Activated CD4-positive, alpha-beta memory T cell treated with anti-CD3 and anti-CD28 coated beads for 36 hours (primary cell): ENCODE measurements around the gene ENOSF1. TPM values are rescaled to one million over a fixed set of nuclear protein-coding genes. Genes with fewer than 3 reads are reported as not detected.

Source experiments
- CTCF ChIA-PET: fragments of 350-600 bp; sonication (Branson Sonifier 250); formaldehyde crosslinking; loops from one replicate; lab custom pipeline; 2021; ENCODE audit warnings: antibody characterized with exemption, inconsistent platforms; lab: Charles Lee
- POLR2A ChIA-PET: fragments of 350-600 bp; sonication (Branson Sonifier 250); formaldehyde crosslinking; loops from one replicate; lab custom pipeline; 2021; ENCODE audit warnings: antibody characterized with exemption; lab: Charles Lee
- DNase-seq: peaks from one replicate; pipeline ENCODE4 v3.0.0-alpha.2; 2020
- H3K27ac Mint-ChIP-seq: one replicate; pipeline ENCODE4 v1.8.0; 2021; ENCODE audit warnings: mixed read lengths
- H3K27me3 Mint-ChIP-seq: one replicate; pipeline ENCODE4 v1.8.0; 2021; ENCODE audit warnings: mixed read lengths
- H3K36me3 Mint-ChIP-seq: one replicate; pipeline ENCODE4 v1.8.0; 2021; ENCODE audit warnings: mixed read lengths
- H3K4me1 Mint-ChIP-seq: one replicate; pipeline ENCODE4 v1.8.0; 2021; ENCODE audit warnings: low read depth, mixed read lengths
- H3K4me3 Mint-ChIP-seq: one replicate; pipeline ENCODE4 v1.8.0; 2021; ENCODE audit warnings: mild to moderate bottlenecking, mixed read lengths
- H3K9me3 Mint-ChIP-seq: one replicate; pipeline ENCODE4 v1.8.0; 2021; ENCODE audit warnings: mixed read lengths
- intact Hi-C: fragments of 100-400 bp; cut with micrococcal nuclease; formaldehyde crosslinking; loops from one replicate; pipeline ENCODE4 v1.15.1; 2023
- total RNA-seq, 2 experiments: library from RNA; stranded (reverse); gene quantifications; one replicate each; pipeline ENCODE4 v1.2.3, GENCODE V29; 2021

The ENOSF1 gene
- total RNA-seq, 2 experiments from 2014 or later = 59.1 to 61.2 TPM

- intact Hi-C loops = no loop called here
- ChIA-PET POLR2A (no interaction called here), CTCF (interaction anchor here (0.9 kb wide), 1 partner anchor 10 kb away, joined by 3 read pairs; no protein-coding TSS in a partner anchor)
- H3K27ac Mint-ChIP-seq = no peak overlapping the region
- H3K4me3 Mint-ChIP-seq = no peak overlapping the region
- H3K36me3 Mint-ChIP-seq = peaks cover 44% of the 10 kb centered on the region
- peaks cover 42% of the 10 kb centered on the region for H3K4me1 Mint-ChIP-seq
- no peak for DNase-seq
- H3K27me3 Mint-ChIP-seq = no peaks in the 10 kb centered on the region
- H3K9me3 Mint-ChIP-seq = no peaks in the 10 kb centered on the region
These were observed 6.0 kb downstream of the ENOSF1 start for GRCh38 chr18:706405-706804.

DNA sequence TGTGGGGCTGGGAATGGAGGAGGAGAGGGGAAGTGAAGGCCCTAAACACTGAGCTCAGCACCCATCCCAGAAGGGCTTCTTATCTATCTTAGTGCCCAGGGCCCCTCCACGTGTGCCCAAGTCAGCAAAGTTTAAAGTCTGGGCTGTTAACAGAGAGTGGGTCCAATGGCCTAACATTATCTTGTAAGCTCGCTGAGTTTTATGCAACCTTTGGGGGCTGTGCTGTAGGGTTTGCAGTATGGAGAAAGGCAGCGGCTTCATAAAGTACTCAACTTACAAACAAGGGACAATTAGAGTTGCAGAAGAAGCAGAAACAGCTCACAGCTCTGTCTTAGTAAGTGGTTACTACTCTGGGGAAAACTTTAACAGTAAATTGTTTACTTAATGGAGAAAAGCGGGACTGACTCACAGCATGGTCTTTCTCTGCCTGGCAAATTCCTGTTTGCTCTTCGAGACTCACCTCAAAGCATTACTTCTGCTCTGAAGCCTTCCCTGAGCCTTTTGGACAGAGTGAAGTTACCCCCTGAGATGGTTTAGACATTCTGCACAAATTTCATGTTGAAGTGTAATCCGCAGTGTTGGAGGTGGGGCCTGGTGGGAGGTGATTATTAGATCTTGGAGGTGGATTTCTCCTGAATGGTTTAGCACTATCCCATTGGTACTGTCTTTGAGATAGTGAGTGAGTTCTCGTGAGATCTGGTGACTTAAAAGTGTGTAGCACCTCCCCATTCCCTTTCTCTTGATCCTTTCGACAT, 9.0 kb downstream of the ENOSF1 start:
- CTCF ChIA-PET = interaction anchor here (0.8 to 2.2 kb wide), 3 partner anchors 9 to 136 kb away, joined by 3 to 7 read pairs (median 6); partner anchors contain the start of gene ENOSF1
- intact Hi-C loops = loop anchor here (1.0 kb wide), 1 partner anchor 8 kb away; no protein-coding TSS in a partner anchor
- POLR2A ChIA-PET = interaction anchor here (0.8 to 1.7 kb wide), 2 partner anchors 9 to 109 kb away, joined by 3 to 5 read pairs; partner anchors contain the start of gene ENOSF1
- no peak overlapping the region for H3K4me3 Mint-ChIP-seq
- peaks cover 35% of the 10 kb centered on the region for H3K36me3 Mint-ChIP-seq
- peak overlapping the region; percentile 44 for H3K27ac Mint-ChIP-seq
- H3K9me3 Mint-ChIP-seq = no peaks in the 10 kb centered on the region
- no peaks in the 10 kb centered on the region for H3K27me3 Mint-ChIP-seq
- no peak for DNase-seq
- peaks cover 18% of the 10 kb centered on the region for H3K4me1 Mint-ChIP-seq

DNA sequence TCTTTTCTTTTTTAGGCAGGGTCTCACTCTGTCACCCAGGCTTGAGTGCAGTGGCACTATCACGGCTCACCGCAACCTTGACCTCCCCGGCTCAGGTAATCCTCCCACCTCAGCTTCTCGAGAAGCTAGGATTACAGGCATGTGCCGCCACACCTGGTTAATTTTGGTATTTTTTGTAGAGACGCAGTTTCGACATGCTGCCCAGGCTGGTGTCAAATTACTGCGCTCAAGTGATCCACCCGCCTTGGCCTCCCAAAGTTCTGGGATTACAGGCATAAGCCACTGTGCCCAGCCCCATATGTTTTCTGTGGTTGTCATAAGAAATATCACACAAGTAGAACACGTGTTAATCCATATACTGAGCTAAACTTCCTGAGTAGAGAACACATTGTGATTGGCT, 14.6 kb downstream of the ENOSF1 start:
- intact Hi-C loops = no loop called here
- Mint-ChIP-seq H3K36me3 (peaks cover 20% of the 10 kb centered on the region), H3K9me3 (no peaks in the 10 kb centered on the region), H3K4me3 (no peak overlapping the region), H3K27ac (no peak overlapping the region), H3K4me1 (peaks cover 2% of the 10 kb centered on the region), H3K27me3 (no peaks in the 10 kb centered on the region)
- ChIA-PET CTCF (no interaction called here), POLR2A (no interaction called here)
- DNase-seq = no peak

DNA sequence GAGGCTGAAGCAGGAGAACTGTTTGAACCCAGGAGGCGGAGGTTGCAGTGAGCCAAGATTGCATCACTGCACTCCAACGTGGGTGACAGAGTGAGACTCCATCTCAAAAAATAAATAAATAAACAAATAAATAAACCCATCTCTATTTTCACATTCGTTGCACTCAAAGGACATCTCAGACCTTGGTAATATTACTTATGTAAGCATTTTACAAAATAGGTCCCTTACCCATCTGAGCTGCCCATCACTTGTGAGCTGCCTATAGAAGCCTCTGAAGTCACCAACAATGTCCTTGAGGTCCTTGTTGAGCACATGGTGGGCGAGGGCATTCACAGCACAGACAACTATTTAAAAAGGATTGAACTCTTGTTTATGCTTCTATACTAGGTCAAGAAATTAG, 15.4 kb downstream of the ENOSF1 start:
- no peak overlapping the region for H3K27ac Mint-ChIP-seq
- H3K27me3 Mint-ChIP-seq = no peaks in the 10 kb centered on the region
- ChIA-PET POLR2A (interaction anchor here (0.6 kb wide), 1 partner anchor 201 kb away, joined by 5 read pairs; no protein-coding TSS in a partner anchor), CTCF (interaction anchor here (0.8 to 0.9 kb wide), 2 partner anchors 10 to 16 kb away, joined by 3 read pairs; partner anchors contain the start of gene ENOSF1)
- intact Hi-C loops = no loop called here
- H3K4me3 Mint-ChIP-seq = no peak overlapping the region
- H3K4me1 Mint-ChIP-seq = no peaks in the 10 kb centered on the region
- DNase-seq = no peak
- no peaks in the 10 kb centered on the region for H3K9me3 Mint-ChIP-seq
- peaks cover 23% of the 10 kb centered on the region for H3K36me3 Mint-ChIP-seq

DNA sequence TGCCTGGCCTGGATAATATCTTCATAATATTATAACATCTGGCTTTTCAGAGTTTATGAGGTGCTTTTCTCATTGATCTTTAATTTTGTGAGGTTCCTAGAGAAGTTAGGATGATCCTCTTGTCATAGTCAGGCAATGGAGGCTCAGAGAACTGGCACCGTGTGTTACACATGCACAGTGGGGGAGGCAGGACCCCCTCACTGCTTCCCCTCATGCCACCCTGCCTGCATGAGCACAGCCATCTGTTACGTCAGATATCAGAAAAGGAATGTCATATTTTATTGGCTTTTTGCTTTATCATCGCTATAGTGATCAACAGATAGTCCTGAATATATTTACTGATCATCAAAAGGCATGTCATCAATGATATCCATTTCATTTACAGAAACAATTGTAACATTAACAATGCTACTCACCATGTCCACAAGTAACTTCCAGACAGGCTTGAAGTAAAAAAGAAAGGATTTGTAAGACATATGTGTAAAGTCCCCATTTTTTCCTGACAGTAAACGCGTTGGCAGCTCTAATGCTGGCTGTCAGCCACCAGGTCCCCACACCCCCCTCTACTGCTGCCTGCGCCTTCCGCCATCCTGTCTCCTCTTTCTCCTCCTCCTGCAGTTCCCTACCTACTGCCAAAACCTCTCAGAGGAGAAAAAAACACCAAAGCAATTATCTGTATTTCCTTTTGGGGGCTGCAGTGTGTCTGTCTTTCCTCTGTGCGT, 18.8 kb downstream of the ENOSF1 start:
- Mint-ChIP-seq H3K9me3 (no peaks in the 10 kb centered on the region), H3K27ac (no peak overlapping the region), H3K4me3 (no peak overlapping the region), H3K36me3 (peaks cover 25% of the 10 kb centered on the region), H3K4me1 (no peaks in the 10 kb centered on the region), H3K27me3 (no peaks in the 10 kb centered on the region)
- intact Hi-C loops = no loop called here
- CTCF ChIA-PET = interaction anchor here (1.1 kb wide), 1 partner anchor 70 kb away, joined by 3 read pairs; no protein-coding TSS in a partner anchor
- no peak for DNase-seq
- POLR2A ChIA-PET = no interaction called here

DNA sequence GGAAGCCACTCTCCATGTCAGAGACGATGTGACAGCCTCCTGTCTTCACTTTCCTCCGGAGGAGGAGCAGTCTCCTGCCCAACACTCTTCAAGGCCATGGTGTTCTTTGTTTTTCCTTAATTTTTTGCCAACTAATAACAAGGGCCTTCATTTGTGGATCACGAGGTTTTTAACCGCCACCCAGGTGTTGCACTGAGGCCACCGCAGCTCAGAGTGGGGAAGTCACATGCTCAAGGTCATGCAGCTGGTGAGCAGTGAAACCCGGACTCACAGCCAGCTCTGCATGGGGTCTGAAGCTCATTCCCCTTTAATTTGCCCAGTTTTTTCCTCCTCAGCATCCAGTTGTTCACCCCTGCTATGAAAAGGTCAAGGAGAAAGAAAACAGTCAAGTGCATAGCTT, 19.6 kb downstream of the ENOSF1 start:
- ChIA-PET POLR2A (no interaction called here), CTCF (interaction anchor here (1.1 kb wide), 1 partner anchor 69 kb away, joined by 3 read pairs; no protein-coding TSS in a partner anchor)
- H3K27ac Mint-ChIP-seq = no peak overlapping the region
- intact Hi-C loops = no loop called here
- no peaks in the 10 kb centered on the region for H3K27me3 Mint-ChIP-seq
- H3K4me1 Mint-ChIP-seq = no peaks in the 10 kb centered on the region
- H3K9me3 Mint-ChIP-seq = no peaks in the 10 kb centered on the region
- peaks cover 28% of the 10 kb centered on the region for H3K36me3 Mint-ChIP-seq
- no peak for DNase-seq
- no peak overlapping the region for H3K4me3 Mint-ChIP-seq

DNA sequence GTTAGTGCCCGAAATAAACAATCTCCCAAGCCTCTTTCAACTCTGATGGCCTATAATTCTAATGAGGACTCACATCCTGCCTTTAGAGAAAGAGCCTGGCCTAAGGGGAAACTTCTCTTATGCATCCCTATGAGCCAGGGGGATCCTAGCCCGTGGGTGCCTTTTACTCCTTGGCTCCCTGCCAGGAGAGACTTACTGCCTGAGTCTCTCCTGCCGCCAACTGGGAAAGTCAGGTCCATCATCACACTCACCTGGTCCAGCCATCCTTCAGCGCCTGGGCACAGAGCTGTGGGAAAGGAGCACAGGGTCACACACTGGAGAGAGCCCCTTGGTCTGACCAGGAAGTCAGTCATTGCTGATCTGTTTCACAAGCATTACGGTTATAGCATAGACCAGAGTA, 24.1 kb downstream of the ENOSF1 start:
- POLR2A ChIA-PET = no interaction called here
- Mint-ChIP-seq H3K27me3 (no peaks in the 10 kb centered on the region), H3K9me3 (no peaks in the 10 kb centered on the region), H3K4me3 (no peak overlapping the region), H3K36me3 (peaks cover 42% of the 10 kb centered on the region), H3K4me1 (no peaks in the 10 kb centered on the region), H3K27ac (no peak overlapping the region)
- DNase-seq = no peak
- CTCF ChIA-PET = no interaction called here
- intact Hi-C loops = no loop called here

DNA sequence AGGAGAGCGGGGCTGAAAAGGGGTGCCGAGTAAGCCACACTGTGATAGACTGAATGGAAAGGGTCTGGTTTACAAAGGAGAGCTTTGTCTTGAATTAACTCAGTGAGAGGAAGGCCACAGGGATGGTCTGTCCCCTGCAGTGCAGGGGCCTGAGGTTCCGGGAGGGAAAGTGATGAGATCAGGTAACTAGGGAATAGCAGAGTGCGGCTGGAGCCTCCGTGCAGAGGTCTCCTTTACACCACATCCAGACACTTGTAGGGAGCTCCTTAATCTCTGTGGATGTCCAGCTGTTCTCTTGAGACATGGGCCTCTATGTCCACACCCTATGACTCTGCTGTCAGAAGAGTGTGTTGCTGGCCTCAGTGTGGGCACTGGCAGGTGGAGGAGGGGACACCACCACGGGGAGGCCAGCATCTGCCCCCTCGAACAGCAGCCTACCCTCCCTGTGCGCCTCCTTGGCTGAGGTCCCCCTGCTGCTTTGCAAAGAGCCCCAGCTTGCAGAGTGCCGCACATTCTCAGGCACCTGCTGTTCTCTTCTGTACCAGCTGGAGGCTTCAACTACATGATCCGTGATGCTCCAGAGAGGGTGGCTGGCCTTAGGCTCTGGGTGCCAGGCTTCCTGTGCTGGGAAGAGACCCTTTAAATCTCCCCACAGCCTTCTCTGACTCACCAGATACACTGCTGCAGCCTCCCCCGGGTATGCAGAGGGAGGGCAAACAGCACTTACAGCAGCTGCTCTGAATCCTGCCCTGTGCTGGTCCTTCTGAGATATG, 25.9 kb downstream of the ENOSF1 start:
- H3K36me3 Mint-ChIP-seq = peaks cover 45% of the 10 kb centered on the region
- ChIA-PET CTCF (no interaction called here), POLR2A (no interaction called here)
- H3K9me3 Mint-ChIP-seq = no peaks in the 10 kb centered on the region
- no peak for DNase-seq
- intact Hi-C loops = no loop called here
- H3K27ac Mint-ChIP-seq = no peak overlapping the region
- no peaks in the 10 kb centered on the region for H3K27me3 Mint-ChIP-seq
- peaks cover 13% of the 10 kb centered on the region for H3K4me1 Mint-ChIP-seq
- no peak overlapping the region for H3K4me3 Mint-ChIP-seq

- POLR2A ChIA-PET = interaction anchor here (1.2 to 1.4 kb wide), 2 partner anchors 18 to 27 kb away, joined by 3 to 6 read pairs; partner anchors contain the start of gene ENOSF1
- no peak for DNase-seq
- Mint-ChIP-seq H3K27me3 (no peaks in the 10 kb centered on the region), H3K4me3 (no peak overlapping the region), H3K4me1 (peaks cover 15% of the 10 kb centered on the region), H3K27ac (no peak overlapping the region), H3K9me3 (no peaks in the 10 kb centered on the region), H3K36me3 (peaks cover 47% of the 10 kb centered on the region)
- intact Hi-C loops = no loop called here
- CTCF ChIA-PET = interaction anchor here (0.7 to 1.0 kb wide), 2 partner anchors 15 to 145 kb away, joined by 3 read pairs; no protein-coding TSS in a partner anchor
These were observed 27.0 kb downstream of the ENOSF1 start for GRCh38 chr18:685438-685837.

DNA sequence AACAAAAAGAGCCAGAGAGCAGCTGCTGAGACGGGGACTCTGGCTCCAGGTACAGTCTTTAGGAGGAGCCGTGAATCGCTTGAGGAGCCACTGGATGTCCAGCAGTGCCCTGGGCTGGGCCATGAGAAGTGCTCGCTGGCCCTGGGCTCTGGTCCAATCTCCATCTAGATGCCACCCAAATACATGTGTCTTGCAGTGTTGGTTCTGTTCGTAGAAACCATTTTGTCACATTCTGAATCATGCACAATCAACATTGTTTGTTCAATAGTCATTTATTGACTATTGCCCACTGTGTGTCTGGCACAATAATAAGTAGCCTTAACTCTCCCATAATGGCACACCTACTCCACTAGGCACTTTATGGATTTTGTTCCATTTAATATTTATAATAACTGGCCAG, 28.9 kb downstream of the ENOSF1 start:
- H3K4me1 Mint-ChIP-seq = peaks cover 15% of the 10 kb centered on the region
- intact Hi-C loops = no loop called here
- no peak overlapping the region for H3K4me3 Mint-ChIP-seq
- peaks cover 55% of the 10 kb centered on the region for H3K36me3 Mint-ChIP-seq
- H3K27me3 Mint-ChIP-seq = no peaks in the 10 kb centered on the region
- CTCF ChIA-PET = interaction anchor here (0.6 to 1.2 kb wide), 3 partner anchors 29 to 1453 kb away, joined by 3 to 8 read pairs (median 5); partner anchors contain the start of gene ENOSF1
- POLR2A ChIA-PET = interaction anchor here (1.2 to 1.3 kb wide), 2 partner anchors 8 to 27 kb away, joined by 3 read pairs; no protein-coding TSS in a partner anchor
- no peak overlapping the region for H3K27ac Mint-ChIP-seq
- DNase-seq = no peak
- no peaks in the 10 kb centered on the region for H3K9me3 Mint-ChIP-seq

- H3K27ac Mint-ChIP-seq = no peak overlapping the region
- ChIA-PET POLR2A (interaction anchor here (1.2 to 2.0 kb wide), 3 partner anchors 8 to 28 kb away, joined by 3 to 9 read pairs (median 3); partner anchors contain the start of gene TYMS), CTCF (interaction anchor here (0.7 to 1.2 kb wide), 3 partner anchors 30 to 148 kb away, joined by 5 to 8 read pairs (median 5); partner anchors contain the start of gene ENOSF1)
- H3K4me1 Mint-ChIP-seq = peaks cover 15% of the 10 kb centered on the region
- H3K4me3 Mint-ChIP-seq = no peak overlapping the region
- intact Hi-C loops = loop anchor here (1.0 kb wide), 3 partner anchors 25 to 129 kb away; partner anchors contain the start of gene YES1
- no peaks in the 10 kb centered on the region for H3K27me3 Mint-ChIP-seq
- no peak for DNase-seq
- H3K9me3 Mint-ChIP-seq = no peaks in the 10 kb centered on the region
- peaks cover 55% of the 10 kb centered on the region for H3K36me3 Mint-ChIP-seq
These were observed 29.6 kb downstream of the ENOSF1 start for GRCh38 chr18:682833-683232.
